Fibroblast of skin of abdomen (primary cell): Measurements from ENCODE around the gene ACSM5.
"Not testable (repeated sequence)": the region's sequence is repeated elsewhere in the genome, so short reads cannot be mapped to it uniquely, and the experiment has no call there.

Source experiments
- DNase-seq: peaks from one replicate; pipeline ENCODE4 v3.0.0-alpha.2; 2013

ACSM5 gene

GRCh38 chr16:20399185-20399584, 10.1 kb upstream of the ACSM5 start:
- DNase-seq, result no peak

- DNase-seq, result no peak
Measured at GRCh38 chr16:20401066-20401465, 8.3 kb upstream of the ACSM5 start.

GRCh38 chr16:20401475-20402016, 7.8 kb upstream of the ACSM5 start:
- DNase-seq, result no peak

GRCh38 chr16:20402651-20403050, 6.7 kb upstream of the ACSM5 start:
- DNase-seq, result no peak

GRCh38 chr16:20404637-20405036, 4.7 kb upstream of the ACSM5 start, which contains the start of gene PDILT:
PDILT (minus strand) TSS chr16:20404737; CDS start chr16:20399300, 5,437 bp downstream.
- no peak for DNase-seq

GRCh38 chr16:20410121-20410723, 888 bp downstream of the ACSM5 start:
- DNase-seq, result no peak

GRCh38 chr16:20411055-20411454, 1.7 kb downstream of the ACSM5 start:
- no peak for DNase-seq

GRCh38 chr16:20415541-20415940, 6.2 kb downstream of the ACSM5 start:
- DNase-seq, result no peak

- not testable (repeated sequence) for DNase-seq
Measured at GRCh38 chr16:20419093-20419492, 9.8 kb downstream of the ACSM5 start.

GRCh38 chr16:20421748-20422147, 12.4 kb downstream of the ACSM5 start:
- not testable (repeated sequence) for DNase-seq

GRCh38 chr16:20423772-20424128, 14.4 kb downstream of the ACSM5 start:
- DNase-seq, result not testable (repeated sequence)

- DNase-seq, result no peak
Measured at GRCh38 chr16:20424129-20424866, 15.0 kb downstream of the ACSM5 start.

GRCh38 chr16:20427401-20427797, 18.1 kb downstream of the ACSM5 start:
- DNase-seq, result not testable (repeated sequence)

- DNase-seq, result not testable (repeated sequence)
Measured at GRCh38 chr16:20429499-20429898, 20.2 kb downstream of the ACSM5 start.

- DNase-seq, result not testable (repeated sequence)
Measured at GRCh38 chr16:20430480-20430879, 21.1 kb downstream of the ACSM5 start.

GRCh38 chr16:20430948-20431347, 21.6 kb downstream of the ACSM5 start:
- DNase-seq, result no peak

GRCh38 chr16:20438950-20439349, 29.6 kb downstream of the ACSM5 start:
- DNase-seq, result not testable (repeated sequence)

- DNase-seq, result not testable (repeated sequence)
Measured at GRCh38 chr16:20439820-20440231, 30.5 kb downstream of the ACSM5 start.

GRCh38 chr16:20440731-20441130, 31.4 kb downstream of the ACSM5 start:
- not testable (repeated sequence) for DNase-seq

- DNase-seq, result peak; percentile 19
Measured at GRCh38 chr16:20441191-20441590, 31.9 kb downstream of the ACSM5 start.

- DNase-seq, result not testable (repeated sequence)
Measured at GRCh38 chr16:20441859-20442258, 32.5 kb downstream of the ACSM5 start.

GRCh38 chr16:20446652-20447393, 37.5 kb downstream of the ACSM5 start:
- DNase-seq, result not testable (repeated sequence)

GRCh38 chr16:20451364-20451763, 42.0 kb downstream of the ACSM5 start, which contains the start of gene ACSM2A:
ACSM2A (plus strand) TSS chr16:20451521; CDS start chr16:20460115, 8,594 bp downstream.
- DNase-seq, result not testable (repeated sequence)
